Liver (tissue), 3 donors: ENCODE measurements around the gene LPXN.

ENCODE experiments used
- EGR1 ChIP-seq, 2 donors: IDR thresholded peaks; 2 replicates each; pipeline ENCODE4 v1.6.1; 2016 to 2018; ENCODE audit warnings: antibody characterized with exemption in 2 of 2, low read depth in 2 of 2
- REST ChIP-seq: IDR thresholded peaks from 2 replicates; pipeline ENCODE4 v1.6.1; 2016; ENCODE audit warnings: antibody characterized with exemption, mild to moderate bottlenecking
- TAF1 ChIP-seq: conservative IDR thresholded peaks from 2 replicates; pipeline ENCODE4 v1.6.1; 2016; ENCODE audit warnings: antibody characterized with exemption, mild to moderate bottlenecking
- YY1 ChIP-seq: IDR thresholded peaks from 2 replicates; pipeline ENCODE4 v1.6.1; 2016; ENCODE audit warnings: antibody characterized with exemption, mild to moderate bottlenecking
- TF ChIP-seq, protein P1 (sequence below): fragments of 150-350 bp; IDR thresholded peaks from 2 replicates; pipeline ENCODE4 v1.5.1; 2017; ENCODE audit warnings: improper control_type of control experiment, low read depth, low read length; ENCODE audit not compliant: missing input control
- donor health status: healthy.
- donor health status: healthy.

DNA sequence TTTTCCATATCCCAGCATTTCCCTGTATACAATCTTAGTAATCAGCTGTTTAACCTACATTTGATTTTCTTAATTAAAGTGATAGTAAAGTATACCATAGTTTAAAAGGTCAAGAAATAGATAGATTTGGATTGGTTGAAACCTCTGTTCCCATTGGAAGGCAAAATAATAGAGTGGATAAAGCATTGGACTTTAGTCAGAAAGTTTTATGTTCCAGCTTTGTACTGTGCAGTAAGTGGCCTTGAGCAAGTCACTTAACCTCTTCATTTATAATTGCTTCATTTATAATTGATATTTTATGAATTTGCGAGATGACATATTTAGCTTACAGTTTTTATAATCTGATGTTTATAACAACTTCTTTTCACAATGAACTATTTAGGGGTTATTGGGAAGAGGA is 6.8 kb upstream of the LPXN start:
- TF ChIP-seq TAF1: no peak
- TF ChIP-seq, protein P1, sequence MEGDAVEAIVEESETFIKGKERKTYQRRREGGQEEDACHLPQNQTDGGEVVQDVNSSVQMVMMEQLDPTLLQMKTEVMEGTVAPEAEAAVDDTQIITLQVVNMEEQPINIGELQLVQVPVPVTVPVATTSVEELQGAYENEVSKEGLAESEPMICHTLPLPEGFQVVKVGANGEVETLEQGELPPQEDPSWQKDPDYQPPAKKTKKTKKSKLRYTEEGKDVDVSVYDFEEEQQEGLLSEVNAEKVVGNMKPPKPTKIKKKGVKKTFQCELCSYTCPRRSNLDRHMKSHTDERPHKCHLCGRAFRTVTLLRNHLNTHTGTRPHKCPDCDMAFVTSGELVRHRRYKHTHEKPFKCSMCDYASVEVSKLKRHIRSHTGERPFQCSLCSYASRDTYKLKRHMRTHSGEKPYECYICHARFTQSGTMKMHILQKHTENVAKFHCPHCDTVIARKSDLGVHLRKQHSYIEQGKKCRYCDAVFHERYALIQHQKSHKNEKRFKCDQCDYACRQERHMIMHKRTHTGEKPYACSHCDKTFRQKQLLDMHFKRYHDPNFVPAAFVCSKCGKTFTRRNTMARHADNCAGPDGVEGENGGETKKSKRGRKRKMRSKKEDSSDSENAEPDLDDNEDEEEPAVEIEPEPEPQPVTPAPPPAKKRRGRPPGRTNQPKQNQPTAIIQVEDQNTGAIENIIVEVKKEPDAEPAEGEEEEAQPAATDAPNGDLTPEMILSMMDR: no peak
- TF ChIP-seq REST: no peak
- no peak for TF ChIP-seq EGR1 (IDR thresholded peaks at IDR 0.05; ENCODE audit: low read depth in 2 of 2)
- TF ChIP-seq YY1: no peak
